ENCODE data around the gene WAC.

DNA sequence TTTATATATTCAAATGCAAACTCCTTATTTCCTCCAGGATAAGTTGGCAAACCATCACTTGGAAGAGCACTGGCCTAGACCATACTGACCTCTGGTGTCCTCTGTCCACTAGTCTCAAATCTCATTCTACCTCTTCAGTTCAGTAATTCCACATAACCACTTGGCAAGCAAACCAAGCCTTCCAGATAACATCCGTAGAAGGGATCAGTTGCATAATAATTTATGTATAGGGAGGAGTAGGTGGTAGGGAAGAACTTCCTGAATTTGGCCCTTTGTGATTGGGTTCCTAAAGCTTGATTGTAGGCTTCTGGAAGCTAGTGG, 55.0 kb downstream of the WAC start:
- TF ChIP-seq, protein P1, sequence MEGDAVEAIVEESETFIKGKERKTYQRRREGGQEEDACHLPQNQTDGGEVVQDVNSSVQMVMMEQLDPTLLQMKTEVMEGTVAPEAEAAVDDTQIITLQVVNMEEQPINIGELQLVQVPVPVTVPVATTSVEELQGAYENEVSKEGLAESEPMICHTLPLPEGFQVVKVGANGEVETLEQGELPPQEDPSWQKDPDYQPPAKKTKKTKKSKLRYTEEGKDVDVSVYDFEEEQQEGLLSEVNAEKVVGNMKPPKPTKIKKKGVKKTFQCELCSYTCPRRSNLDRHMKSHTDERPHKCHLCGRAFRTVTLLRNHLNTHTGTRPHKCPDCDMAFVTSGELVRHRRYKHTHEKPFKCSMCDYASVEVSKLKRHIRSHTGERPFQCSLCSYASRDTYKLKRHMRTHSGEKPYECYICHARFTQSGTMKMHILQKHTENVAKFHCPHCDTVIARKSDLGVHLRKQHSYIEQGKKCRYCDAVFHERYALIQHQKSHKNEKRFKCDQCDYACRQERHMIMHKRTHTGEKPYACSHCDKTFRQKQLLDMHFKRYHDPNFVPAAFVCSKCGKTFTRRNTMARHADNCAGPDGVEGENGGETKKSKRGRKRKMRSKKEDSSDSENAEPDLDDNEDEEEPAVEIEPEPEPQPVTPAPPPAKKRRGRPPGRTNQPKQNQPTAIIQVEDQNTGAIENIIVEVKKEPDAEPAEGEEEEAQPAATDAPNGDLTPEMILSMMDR (IDR thresholded peaks at IDR 0.05): peak in 4 of 6 experiments; percentile 28 to 51 (median 42)
- TF ChIP-seq POLR2A (IDR thresholded peaks at IDR 0.05): no peak

All from thyroid gland (tissue), 4 donors.